Ureter (tissue), 1 donor: ENCODE data around the gene HNRNPA1L2. TPM values are rescaled to one million over a fixed set of nuclear protein-coding genes. Genes with fewer than 3 reads are reported as not detected.
"Not testable (repeated sequence)": the region's sequence is repeated elsewhere in the genome, so short reads cannot be mapped to it uniquely, and the experiment has no call there.

Experiments used
- DNase-seq: peaks from one replicate; pipeline ENCODE4 v3.0.0-alpha.2; 2020; ENCODE audit warnings: low spot score
- total RNA-seq: library from RNA; stranded (reverse); gene quantifications from one replicate; pipeline ENCODE4 v1.2.4, GENCODE V29; 2023
- donor health status: DM: yes; HTN: yes; CAD: no.

The HNRNPA1L2 gene
- 11.4 TPM for total RNA-seq

DNA sequence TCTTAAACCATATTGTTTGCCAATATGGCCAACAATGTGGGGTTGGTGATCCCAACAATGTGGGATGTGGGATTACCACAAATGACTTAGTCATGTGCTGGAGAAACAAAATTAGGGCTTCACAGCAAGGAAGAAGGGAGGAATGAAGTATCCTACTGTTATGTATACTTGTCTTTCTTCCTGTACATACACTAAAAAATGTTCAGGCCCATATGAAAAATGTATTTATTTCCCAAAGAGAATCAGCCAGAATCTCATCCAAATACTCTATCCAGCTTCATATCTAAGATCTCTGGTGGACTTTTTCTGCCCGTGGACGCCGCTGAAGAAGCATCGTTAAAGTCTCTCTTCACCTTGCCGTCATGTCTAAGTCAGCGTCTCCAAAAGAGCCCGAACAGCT lies at the start of gene HNRNPA1L2:
Gene HNRNPA1L2, plus strand, starts transcription at position 301 of the 400 bp plus-strand sequence. Its CDS starts 62 bp downstream, at position 363.
- no peak for DNase-seq

DNA sequence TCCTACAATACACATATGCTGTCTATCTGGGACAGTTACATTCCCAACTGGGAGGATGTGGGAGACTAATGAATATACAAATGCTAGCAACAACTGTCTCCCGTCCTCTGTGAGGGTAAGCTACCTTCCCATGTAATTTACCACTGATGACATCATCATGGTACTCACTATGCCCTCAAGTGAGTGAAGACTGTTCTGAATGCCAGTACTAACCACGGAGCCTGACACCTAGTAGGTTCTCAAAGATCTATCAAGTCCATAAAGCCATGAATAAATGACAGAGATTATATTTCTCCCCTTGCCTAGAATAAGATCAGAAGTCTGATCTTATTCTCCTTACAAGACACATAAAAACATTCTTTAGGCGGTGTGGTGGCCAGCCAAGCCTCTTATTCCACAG lies 49.1 kb upstream of the HNRNPA1L2 start:
- DNase-seq = not testable (repeated sequence)

- DNase-seq = not testable (repeated sequence)
Observed at GRCh38 chr13:52593812-52594211, 48.4 kb upstream of the HNRNPA1L2 start.

GRCh38 chr13:52594295-52594694 lies 47.9 kb upstream of the HNRNPA1L2 start:
- DNase-seq = not testable (repeated sequence)

DNA sequence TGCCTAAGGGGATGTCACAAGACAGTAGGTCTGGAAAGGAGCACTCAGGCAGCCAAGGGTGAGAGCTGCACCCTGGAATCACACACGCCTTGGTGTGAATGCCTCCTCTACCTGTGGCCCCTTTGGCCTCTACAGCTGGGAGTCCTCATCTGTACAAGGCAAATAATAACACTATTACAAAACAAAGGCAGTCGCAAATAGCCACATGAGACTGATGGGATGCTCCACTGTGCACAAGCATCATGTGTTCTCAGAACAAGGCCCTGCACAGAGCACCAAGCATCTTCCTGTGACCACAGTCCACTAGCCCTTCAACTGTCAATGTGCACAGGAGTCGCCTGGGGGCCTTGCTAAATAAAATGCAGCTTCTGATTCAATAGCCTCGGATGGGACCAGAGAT lies 44.6 kb upstream of the HNRNPA1L2 start:
- DNase-seq = no peak

DNA sequence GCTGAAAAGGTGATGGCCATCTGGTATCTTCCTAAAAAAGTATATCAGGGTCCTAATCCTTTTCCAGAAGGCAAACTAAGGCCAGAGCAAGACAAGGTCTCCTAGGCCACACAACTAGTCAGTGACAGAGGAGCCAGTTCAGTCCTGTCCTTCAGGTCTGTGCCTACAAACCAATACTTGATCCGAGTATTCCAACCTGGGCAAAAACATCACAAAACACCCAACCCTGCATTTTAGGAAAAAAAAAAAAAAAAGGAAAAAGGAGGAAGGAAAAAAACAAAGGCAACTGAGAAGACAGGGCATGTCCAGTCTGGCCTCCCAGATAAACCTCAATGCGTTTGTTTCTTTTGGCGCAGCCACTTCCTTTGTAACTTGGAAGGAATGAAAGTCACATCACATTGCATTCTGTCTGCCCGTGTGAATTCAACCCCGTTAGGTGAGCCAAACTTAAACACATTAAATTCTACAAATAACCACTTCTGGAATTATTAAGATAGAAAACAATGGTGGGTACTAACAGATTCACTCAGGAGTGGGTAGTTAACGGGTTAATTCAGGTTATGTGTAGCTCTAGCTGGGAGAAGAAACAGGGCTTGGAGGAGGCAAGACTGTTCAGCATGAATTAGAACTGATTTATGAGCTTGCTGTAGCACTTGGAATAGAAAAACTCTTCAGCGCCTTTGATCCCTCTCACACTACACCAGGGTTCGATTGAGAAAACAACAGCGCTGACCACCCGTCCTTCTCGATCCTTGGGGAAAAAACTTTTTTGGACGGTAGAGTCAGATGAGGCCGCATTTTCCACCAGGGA lies 43.0 kb upstream of the HNRNPA1L2 start:
- DNase-seq = no peak

DNA sequence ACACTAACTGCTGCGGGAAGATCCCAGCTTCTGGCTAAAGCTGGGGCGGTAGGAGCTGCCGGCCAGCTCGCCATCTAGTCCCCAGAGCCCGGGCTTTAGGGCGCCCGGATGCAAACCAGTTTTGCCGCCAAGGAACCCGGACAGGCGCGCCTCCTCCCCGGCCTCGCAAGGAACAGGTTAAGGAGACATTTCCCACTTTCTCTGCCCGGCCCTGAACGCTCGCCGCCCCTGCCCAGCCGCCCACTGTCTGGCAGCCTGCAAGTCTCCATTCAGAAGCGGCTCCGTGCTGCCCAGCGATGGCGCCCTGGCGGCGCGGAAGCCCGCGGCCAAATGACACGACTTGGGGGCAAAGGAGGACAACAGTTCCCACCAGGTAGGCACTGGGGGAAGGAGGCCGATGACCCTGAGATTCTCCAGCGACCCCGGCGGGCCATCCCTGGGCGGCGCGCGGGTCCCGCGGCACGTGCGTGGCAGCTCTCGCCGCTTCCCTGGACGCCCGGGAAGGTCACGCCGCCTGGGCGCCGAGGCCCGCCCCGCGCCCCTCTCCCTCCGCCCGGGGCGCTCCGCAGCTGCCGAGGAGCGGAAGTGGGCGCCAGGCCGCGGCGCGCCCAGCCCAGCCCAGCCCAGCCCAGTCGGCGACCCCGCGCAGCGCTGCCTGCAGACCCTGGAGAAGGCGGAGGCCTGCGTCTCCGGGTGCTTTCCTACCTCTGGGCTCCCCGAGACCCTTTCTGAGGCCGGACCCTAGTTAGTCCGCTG lies 42.2 kb upstream of the HNRNPA1L2 start:
- peak; percentile 49 for DNase-seq

- no peak for DNase-seq
Observed at GRCh38 chr13:52600666-52601065, 41.6 kb upstream of the HNRNPA1L2 start.

GRCh38 chr13:52603316-52603715 lies 38.9 kb upstream of the HNRNPA1L2 start:
- not testable (repeated sequence) for DNase-seq

GRCh38 chr13:52606126-52606525 lies 36.1 kb upstream of the HNRNPA1L2 start:
- not testable (repeated sequence) for DNase-seq

- not testable (repeated sequence) for DNase-seq
Observed at GRCh38 chr13:52606795-52607194, 35.4 kb upstream of the HNRNPA1L2 start.

GRCh38 chr13:52608184-52608583 lies 34.0 kb upstream of the HNRNPA1L2 start:
- DNase-seq = not testable (repeated sequence)

DNA sequence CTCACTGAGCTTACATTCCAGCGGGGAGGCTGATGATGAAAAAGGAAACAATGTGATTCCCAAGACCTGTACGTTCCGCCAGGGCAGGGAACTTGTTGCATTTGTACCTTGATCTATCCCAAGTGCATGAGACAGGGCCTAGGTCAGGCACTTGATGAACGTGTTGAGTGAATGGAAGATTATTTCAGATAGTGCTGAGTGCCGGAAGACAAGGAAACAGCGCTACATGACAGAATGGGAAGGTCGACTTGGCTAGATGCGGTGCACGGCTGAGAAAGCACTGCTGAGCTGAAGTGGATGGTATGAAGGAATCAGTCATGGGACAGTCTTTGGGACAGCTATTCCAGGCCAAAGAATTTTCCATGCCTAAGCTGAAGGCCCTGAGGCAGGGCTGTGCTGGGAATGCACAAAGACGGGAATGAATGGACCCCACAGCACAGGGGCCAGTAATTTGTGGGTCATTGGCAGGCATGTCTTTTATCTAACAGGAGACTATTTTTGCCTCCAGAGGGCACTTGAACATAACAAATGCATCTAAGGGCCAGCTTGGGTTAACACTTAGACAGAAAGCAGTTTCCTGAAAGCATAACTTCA lies 33.1 kb upstream of the HNRNPA1L2 start:
- DNase-seq = not testable (repeated sequence)

DNA sequence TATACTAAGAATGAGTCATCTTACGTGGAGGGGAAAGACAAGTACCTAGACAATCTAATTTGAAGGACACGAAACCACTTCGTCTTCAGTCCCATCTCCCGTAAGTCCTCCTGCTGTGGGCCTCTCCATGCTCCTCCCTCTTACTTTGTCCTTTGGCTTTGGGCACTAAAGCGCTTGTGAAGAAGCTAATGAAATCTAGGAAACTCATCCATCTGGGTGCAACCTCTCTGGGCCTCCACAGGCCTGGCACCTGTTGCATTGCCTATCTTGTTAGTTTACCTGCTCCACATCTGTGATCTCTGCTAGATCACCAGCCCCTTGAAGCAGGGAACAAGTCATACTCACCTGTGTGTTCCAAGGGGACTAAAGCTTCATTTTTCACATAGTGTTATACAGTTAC lies 32.1 kb upstream of the HNRNPA1L2 start:
- DNase-seq = not testable (repeated sequence)

GRCh38 chr13:52615134-52615801 lies 27.0 kb upstream of the HNRNPA1L2 start:
- DNase-seq = no peak

DNA sequence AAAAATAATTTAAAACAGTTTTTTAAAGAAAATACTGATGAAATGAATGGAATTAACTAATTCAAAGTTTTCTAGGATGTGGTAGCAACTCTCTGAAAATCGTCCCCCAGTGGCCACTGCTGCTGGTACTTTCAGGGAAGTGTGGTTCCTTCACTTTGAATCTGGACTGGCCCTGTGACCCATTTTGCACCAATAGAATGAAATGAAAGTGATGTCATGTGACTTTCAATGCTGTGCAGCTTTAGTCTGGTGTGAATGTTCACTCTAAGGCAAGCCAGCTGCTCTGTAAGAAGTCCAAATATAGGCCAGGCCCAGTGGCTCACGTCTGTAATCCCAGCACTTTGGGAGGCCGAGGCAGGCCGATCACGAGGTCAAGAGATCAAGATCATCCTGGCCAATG lies 26.4 kb upstream of the HNRNPA1L2 start:
- DNase-seq = no peak

GRCh38 chr13:52617070-52618060 lies 24.9 kb upstream of the HNRNPA1L2 start:
- peak; percentile 88 for DNase-seq

- not testable (repeated sequence) for DNase-seq
Observed at GRCh38 chr13:52631083-52631690, 11.0 kb upstream of the HNRNPA1L2 start.

DNA sequence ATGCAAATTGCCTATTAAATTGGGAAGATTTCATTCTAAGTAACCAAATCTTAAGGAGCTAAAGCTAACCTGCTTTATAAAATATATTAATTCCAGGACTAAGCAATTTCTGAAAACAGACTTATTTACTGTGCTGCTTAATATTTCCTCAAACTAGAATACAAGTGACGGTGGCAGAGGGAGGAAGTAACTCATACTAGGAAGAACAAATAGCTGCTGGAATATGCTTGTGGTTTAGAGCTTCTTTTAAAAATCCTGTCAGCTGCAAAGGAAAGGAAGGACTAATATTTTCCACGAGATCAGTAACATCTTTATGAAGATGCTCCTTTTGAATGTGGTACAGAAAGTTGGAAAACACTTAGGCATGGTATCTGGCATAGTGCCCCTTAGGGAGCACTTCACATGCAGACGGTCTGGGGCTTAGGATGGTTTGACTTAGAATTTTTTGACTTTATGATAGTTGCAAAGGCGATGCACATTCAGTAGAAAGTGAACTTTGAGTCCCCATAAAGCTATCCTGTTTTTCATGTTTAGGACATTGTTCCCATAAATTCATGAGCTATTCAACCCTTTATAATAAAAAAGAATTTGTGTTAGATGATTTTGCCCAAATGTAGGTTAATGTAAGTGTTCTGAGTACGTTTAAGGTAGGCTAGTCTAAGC lies 3.4 kb upstream of the HNRNPA1L2 start:
- no peak for DNase-seq

GRCh38 chr13:52644108-52644507 lies 1.9 kb downstream of the HNRNPA1L2 start:
- no peak for DNase-seq
